MM.1S (cell line): ENCODE measurements around the gene IFT172.

Experiments
- CTCF ChIP-seq: fragments of 300-600 bp; sonication (generic); IDR thresholded peaks from 2 replicates; pipeline ENCODE4 v1.5.1; 2016; ENCODE audit warnings: antibody characterized with exemption, low read length, mixed read lengths
- EZH2 ChIP-seq: fragments of 300-600 bp; sonication (generic); optimal IDR thresholded peaks from 2 replicates; pipeline ENCODE3; 2017; ENCODE audit warnings: low read depth, mild to moderate bottlenecking, antibody characterized with exemption, low read length, mixed read lengths

- TF ChIP-seq CTCF: no peak
- no peak for TF ChIP-seq EZH2
These were observed 46.6 kb downstream of the IFT172 start for GRCh38 chr2:27442920-27443282.
